GM19238 (cell line): ENCODE results near the gene PCDH9.

Source experiments
- DNase-seq: peaks from one replicate; pipeline ENCODE4 v3.0.0; 2011; ENCODE audit warnings: low spot score; ENCODE audit not compliant: insufficient read length

Gene PCDH9

DNA sequence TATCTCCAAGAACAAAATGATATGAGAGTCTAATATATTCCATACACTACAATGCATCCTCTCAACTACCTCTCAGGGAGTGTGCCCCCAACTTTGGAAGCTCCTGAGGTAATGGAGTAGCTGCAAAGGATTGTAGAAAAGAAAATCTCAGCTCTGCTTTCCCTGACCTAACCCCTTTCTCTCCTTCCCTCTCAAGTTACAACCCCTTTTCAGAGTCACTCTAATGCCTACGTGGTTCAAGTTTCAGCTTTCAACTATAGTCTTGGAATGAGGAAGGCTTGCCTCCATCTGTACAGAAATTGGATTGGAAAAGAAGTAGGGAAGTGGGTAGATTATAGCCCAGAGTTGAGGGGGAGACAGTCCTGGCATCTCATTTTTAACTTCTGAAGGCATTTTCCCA is 256.0 kb downstream of the PCDH9 start:
- DNase-seq = no peak

DNA sequence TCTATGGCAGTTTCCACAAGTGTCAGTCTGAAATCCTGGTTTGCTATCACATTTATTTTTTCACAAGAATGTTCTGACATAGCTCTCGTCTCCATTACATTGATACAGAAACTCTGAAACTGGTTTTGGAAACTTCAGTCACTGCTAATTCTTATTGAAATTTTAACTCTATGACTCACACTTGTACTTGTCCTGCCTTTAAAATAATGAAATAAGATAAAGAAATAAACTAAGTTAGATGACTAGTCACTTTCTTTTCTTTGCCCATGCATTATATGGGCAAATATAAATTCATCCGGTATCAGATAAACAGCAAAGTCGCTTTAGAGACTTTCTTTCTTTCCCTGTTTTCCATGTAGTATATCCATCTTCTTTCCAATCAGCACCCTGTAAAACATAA is 257.5 kb downstream of the PCDH9 start:
- no peak for DNase-seq

GRCh38 chr13:66971004-66971403 is 259.1 kb downstream of the PCDH9 start:
- no peak for DNase-seq

- DNase-seq = no peak
These were observed 260.8 kb downstream of the PCDH9 start for GRCh38 chr13:66969291-66969690.

DNA sequence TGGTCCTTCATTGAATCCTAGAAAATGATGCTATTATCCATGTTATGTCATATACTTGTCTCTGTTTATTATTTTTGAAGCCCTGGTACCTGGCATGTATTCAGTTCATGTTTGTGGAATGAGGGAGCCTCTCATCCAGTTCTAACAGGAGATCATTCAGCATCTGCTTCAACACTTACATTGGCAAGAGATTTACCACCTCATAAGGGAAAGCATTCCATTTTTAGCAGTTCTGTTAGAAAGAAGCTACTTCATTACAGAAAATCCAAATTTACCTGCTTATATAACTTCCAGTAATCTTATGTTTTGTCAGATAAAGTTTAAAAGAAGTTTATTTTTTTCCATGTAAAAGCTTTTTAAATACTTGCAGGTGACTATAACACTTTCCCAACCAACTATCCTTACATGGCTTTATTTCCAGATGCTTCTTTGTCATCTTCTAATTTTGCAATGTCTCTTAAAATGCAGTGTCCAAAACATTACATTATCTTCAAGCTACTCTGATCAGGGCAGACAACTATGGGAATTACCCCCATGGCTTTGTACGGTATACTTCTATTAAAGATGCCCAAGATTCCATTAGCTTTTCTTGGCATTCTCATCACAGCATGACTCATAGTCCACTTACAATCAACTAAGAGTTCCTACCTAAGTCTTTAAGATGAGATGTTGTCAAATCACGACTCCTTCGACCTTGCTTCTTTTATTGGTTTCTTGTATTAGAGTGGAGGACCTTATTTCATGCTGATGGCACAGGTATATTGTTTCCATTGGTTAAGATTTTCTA is 262.1 kb downstream of the PCDH9 start:
- no peak for DNase-seq

DNA sequence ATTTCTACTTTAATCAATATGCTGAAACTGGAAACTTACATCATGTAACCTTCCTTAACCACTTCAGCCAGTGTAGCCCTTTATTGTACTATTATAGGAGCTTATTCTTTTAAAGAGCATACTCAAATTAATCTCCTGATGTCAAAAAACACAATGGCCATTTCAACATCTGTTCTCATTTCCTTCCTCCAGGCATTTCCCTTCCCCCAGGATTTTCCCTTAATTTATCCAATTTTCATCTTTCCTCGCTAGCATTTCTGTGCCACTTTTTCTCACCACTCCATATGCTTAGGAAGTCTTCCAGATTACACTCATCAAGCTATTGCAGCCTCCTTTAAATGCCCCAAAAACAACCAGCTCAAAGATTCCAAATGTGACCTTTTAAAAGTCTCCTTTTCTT is 265.0 kb downstream of the PCDH9 start:
- DNase-seq = no peak

DNA sequence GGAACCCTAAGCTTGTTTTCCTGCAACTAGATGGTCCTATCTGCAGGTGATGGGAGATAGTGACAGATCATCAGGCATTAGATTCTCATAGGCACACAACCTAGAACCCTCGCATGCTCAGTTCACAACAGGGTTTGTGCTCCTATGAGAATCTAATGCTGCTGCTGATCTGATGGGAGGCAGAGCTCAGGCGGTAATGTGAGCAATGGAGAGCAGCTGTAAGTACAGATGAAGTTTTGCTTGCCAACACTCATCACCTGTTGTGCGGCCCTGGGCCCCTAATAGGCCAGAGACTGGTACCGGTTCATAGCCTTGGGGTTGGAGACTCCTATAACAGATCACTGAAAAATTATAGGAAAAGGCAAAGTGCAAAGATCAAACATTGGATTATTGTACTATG is 267.2 kb downstream of the PCDH9 start:
- no peak for DNase-seq

DNA sequence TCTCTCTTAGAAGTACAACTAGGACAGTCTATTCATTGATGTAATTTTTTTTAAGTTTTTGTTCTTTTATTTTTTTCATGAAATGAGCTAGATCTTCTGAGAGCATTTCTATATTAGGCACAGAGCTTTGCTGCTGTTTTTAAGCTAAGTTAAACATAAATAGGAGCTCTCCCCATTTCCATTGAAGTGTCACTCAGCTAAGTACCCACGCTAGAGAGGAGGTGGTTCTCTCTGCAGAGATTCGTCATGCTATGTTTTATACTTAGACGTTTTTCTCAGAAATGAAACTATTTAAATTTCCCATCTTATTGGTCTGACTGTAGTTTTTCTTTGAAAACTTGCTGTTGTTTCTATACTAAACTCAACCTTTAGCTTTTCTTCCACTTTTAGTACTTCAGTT is 271.5 kb downstream of the PCDH9 start:
- no peak for DNase-seq

- DNase-seq = no peak
These were observed 277.6 kb downstream of the PCDH9 start for GRCh38 chr13:66952507-66952906.

DNA sequence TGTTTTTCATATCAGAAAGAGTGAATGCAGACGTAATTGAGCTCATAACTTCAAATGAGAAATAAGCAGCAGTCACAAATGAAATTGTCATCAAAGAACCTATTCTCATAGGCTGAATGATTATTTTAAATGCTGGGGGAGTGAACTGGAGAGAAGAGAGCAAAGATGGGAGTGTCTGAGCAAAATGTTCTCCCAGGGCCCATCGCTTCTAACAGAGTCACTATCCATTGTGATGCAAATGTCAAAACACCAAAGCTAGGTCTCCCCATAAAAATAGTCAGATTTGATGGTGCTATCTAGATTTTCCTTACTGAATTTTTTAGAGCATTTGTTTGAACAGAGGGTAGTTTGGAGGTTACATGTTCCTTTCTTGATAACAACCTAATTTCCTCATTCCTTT is 278.7 kb downstream of the PCDH9 start:
- DNase-seq = no peak

- no peak for DNase-seq
These were observed 279.5 kb downstream of the PCDH9 start for GRCh38 chr13:66950666-66951065.

GRCh38 chr13:66948910-66949309 is 281.2 kb downstream of the PCDH9 start:
- DNase-seq = no peak

- no peak for DNase-seq
These were observed 286.6 kb downstream of the PCDH9 start for GRCh38 chr13:66943530-66943929.

GRCh38 chr13:66940113-66940512 is 290.0 kb downstream of the PCDH9 start:
- DNase-seq = no peak

DNA sequence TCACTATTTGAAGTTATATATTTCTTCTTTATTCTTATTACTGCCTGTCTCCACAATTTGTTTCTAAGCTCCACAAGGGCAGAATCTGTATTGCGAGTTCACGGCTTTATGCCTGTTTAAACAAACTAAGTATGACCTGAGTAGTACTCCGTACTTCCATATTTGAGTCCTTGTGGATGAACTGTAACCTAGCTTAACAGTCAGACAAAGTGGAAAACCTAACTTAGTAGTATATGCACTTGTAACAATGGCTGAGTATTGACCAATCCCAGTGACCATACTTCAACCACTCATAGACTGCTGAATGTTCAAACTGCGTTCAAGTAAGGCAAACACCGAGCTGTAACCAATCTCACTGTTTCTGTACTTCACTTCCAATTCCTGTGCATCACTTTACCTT is 292.7 kb downstream of the PCDH9 start:
- DNase-seq = no peak

- no peak for DNase-seq
These were observed 296.1 kb downstream of the PCDH9 start for GRCh38 chr13:66933994-66934393.

- DNase-seq = no peak
These were observed 296.6 kb downstream of the PCDH9 start for GRCh38 chr13:66933527-66933926.

GRCh38 chr13:66927562-66927961 is 302.6 kb downstream of the PCDH9 start:
- no peak for DNase-seq

DNA sequence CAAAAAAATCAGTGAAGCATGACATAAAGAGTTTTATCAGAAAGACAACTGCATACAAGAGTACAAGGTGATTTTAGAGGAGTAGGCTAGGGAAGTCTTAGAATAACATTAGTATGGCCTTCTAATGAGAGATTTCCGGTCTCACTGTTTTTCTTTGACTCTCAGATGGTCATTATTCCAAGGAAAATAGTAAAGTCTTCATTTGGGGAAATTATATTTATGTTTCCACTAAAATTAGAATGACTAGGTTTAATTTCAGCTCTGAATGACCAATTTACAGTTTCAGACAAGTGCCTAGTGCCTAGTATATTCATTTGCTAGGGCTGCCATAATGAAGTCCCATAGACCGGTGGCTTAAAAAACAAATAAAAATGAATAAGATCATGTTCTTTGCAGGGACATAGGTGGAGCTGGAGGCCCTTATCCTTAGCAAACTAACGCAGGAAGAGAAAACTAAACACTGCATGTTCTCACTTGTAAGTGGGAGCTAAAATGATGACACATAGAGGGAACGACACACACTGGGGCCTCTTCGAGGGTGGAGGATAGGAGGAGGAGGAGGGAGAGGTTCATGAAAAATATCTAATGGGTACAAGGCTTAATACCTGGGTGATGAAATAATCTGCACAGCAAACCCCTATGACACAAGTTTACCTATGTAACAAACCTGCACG is 303.1 kb downstream of the PCDH9 start:
- no peak for DNase-seq

DNA sequence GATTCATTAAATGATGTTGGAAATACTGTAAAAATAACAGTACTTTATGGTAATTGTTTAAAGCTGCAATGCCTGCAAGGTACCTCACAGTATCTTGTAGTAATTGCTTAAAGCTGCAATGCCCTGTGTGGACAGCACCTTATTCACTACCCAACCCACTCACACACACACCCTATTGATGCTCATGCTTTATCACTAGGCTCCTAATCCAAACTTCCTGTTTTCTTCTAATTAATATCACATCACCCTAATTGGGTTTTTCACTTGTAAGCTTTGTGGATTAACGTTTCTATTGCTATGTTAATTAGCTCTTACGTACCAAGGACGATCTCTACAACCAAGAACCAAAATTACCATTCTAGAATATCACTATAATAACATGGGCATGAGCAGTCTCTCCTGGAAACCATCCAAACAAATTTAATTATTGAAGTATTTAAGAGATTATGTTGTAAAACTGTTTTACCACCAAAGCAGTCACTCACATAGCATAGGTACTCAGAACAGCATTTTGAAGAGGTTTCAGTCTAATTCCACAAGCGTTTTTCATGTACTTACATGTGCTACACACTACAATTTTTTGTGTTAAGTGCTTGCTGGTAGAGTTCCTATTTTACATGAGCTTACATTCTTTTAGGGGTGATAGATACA is 303.8 kb downstream of the PCDH9 start:
- DNase-seq = no peak

- DNase-seq = no peak
These were observed 307.7 kb downstream of the PCDH9 start for GRCh38 chr13:66922444-66922843.

GRCh38 chr13:66921437-66921836 is 308.7 kb downstream of the PCDH9 start:
- DNase-seq = no peak
